GM12801 (cell line): ENCODE results near the gene DMWD.

Experiments
- TF ChIP-seq, protein P1 (sequence below): IDR thresholded peaks from one replicate; pipeline ENCODE4 v1.5.1; 2011; ENCODE audit warnings: control low read depth; ENCODE audit not compliant: insufficient read length; ENCODE audit errors: extremely low read depth

The DMWD gene

DNA sequence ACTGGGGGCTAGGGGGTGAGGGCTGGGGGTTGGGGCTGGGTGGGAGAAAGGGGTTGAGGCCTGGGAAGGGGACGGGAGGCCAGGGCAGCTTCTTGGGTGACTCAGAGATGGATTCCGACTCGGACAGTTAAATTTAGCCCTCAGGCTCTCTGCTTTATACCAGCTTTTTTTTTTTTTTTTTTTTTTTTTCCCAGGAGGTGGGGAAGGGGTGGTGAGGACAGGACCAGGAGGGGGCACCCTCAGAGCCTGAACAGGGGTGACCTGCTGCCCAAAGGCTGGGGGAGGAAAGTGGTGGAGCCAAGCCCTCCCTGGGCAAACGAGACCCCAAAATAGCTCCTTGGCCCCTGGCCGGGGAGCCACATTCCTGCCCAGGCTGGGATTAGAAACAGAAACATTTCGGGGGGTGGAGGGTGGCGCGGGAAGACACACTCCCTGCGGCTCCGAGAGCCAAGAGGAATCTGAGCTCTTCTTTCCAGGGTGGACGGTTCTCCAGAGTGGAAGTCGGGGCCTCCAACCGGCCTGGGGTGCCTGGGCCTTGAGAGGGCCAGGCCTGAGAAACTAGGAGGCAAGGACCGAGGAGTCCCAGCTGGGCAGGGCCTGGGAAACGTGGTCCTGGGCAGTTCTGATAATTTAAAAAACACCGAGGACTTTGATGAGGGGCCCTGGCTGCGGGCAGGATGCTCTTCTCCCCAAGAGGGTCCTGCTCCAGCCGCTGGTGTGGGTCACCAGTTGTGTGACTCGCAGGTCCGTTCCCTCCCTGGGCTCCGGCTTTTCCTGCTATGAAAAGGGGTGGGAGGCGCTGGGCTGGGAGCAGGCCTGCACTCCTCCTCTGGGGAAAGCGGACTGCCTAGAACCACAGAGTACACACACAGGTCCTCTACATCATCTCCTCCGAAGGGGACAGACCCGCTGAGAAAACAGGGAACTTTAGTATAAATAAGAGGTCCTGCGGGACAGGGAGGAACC is 9.5 kb downstream of the DMWD start:
- TF ChIP-seq, protein P1, sequence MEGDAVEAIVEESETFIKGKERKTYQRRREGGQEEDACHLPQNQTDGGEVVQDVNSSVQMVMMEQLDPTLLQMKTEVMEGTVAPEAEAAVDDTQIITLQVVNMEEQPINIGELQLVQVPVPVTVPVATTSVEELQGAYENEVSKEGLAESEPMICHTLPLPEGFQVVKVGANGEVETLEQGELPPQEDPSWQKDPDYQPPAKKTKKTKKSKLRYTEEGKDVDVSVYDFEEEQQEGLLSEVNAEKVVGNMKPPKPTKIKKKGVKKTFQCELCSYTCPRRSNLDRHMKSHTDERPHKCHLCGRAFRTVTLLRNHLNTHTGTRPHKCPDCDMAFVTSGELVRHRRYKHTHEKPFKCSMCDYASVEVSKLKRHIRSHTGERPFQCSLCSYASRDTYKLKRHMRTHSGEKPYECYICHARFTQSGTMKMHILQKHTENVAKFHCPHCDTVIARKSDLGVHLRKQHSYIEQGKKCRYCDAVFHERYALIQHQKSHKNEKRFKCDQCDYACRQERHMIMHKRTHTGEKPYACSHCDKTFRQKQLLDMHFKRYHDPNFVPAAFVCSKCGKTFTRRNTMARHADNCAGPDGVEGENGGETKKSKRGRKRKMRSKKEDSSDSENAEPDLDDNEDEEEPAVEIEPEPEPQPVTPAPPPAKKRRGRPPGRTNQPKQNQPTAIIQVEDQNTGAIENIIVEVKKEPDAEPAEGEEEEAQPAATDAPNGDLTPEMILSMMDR: no peak

DNA sequence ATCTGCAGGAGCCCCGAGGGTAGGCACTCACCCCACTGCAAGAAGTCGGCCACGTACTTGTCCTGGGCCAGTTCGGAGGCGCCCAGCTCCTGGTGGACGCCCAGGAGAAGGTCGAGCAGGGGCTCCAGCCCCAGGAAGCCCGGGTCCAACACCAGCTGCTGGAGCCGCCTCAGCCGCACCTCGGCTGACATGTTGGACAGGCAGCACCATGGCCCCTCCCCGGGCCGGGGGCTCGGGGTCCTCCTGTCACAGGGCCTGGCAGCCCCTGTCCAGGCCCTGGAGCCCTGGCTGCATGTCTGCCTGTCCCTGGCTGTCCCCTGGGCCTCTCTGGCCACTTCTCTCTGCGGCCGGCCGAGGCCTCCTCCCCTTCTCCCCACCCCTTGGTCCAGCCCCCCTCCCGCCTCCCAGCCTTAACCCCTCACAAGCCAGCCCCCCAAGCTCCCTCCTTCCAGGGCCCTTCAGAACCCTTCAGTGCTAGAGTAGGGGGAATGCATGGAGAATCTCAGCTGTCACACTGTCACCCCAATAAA is 10.4 kb downstream of the DMWD start, which contains the start of gene DMPK:
TSS of gene DMPK (minus strand) at position 329 of the 530 bp plus-strand sequence. CDS start at position 191, 138 bp downstream.
- TF ChIP-seq, protein P1: no peak

DNA sequence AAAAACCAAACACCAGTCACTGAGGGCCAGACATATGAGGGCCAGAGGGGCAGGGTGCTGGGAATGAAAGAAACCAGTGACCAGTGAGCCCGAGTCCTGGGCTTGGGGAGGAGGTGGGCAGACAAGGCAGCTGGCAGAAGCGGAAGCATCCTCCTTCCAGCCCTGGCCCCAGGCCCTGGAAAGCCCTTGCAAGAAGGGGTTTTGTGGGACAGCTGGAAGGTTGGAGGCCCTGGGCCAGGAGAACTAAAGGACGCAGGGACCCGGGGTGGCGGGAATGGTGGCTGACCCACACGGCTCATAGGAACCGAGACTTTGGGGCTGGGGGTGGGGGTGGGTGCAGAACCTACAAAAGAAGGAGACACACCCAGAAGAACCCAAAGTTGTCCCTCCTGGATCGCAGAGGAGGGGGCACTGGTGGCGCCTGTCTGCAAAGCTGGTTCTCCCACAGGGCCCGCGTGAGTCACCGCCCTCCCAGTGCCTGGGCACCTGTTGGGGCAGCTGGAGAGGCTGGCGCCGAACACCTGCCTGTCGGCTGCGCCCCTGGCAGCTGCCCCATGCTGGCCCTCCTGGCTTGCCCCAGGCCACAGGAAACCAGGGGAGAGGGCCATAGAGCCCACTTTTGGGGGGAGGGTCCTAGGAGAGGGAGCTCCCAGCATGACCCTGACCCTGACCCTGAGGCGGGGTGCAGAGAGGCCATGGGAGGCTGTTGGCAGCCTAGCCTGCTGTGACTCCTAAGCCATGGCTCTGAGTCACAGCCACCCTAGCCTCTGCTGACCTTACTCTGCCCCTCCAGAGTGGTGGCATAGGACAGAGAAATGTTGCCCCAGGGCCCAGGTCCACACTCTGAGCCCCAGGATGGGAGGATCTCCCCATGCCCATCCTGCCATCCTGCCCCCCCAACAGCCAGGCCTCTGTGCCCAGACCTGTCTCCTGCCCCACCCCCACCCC is 11.2 kb downstream of the DMWD start:
- TF ChIP-seq, protein P1: no peak

DNA sequence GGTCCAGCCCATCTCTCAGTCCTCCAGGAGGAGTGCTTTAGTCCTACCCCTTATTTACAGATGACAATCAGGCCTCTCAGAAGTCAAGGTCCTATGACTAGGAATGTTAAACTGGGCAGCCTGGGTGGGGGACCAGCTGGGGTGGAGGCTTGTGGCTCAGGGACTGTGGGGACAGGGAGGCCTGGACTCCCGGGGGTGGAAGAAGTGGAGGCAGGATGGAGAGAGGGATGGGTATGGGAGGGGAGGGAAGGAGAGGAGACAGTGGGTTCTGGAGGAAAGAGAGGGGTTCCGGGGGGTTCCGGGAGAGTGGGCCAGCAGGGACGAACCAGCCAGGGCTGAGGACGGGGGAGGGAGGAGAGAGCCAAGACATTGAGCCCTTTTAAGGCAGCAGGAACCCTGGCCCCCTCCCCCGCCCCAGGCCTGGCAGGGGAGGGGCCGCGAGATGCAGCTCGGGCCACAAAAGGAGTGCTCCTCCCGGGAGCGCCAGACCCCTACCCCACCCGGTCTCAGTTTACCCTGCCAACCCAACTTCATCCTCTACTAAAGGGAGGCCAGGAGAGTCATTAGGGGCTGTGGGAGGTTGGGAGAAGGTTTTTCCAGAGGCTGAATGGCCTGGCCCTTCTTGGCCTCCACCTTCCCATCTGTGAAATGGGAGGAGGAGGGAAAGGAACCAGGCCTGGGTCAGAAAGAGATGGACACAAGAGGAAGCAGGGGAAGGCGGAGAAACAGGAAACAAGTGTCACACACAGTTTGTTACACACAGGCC is 12.0 kb downstream of the DMWD start:
- TF ChIP-seq, protein P1: no peak

DNA sequence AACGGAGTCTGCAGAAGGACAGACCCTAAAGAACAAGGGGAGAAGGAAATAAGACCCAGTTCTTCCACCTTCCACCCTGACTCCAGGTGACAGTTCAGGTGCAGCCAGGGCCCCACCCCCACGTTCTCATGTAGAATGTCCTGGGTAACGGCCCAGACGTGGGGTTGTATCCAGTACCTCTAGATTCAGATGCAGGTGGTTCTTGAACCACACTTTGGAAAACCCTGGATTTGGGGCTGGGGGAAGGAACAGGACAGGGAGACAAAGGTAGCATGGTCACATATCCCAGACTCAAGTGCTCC is 12.5 kb downstream of the DMWD start:
- TF ChIP-seq, protein P1: no peak

DNA sequence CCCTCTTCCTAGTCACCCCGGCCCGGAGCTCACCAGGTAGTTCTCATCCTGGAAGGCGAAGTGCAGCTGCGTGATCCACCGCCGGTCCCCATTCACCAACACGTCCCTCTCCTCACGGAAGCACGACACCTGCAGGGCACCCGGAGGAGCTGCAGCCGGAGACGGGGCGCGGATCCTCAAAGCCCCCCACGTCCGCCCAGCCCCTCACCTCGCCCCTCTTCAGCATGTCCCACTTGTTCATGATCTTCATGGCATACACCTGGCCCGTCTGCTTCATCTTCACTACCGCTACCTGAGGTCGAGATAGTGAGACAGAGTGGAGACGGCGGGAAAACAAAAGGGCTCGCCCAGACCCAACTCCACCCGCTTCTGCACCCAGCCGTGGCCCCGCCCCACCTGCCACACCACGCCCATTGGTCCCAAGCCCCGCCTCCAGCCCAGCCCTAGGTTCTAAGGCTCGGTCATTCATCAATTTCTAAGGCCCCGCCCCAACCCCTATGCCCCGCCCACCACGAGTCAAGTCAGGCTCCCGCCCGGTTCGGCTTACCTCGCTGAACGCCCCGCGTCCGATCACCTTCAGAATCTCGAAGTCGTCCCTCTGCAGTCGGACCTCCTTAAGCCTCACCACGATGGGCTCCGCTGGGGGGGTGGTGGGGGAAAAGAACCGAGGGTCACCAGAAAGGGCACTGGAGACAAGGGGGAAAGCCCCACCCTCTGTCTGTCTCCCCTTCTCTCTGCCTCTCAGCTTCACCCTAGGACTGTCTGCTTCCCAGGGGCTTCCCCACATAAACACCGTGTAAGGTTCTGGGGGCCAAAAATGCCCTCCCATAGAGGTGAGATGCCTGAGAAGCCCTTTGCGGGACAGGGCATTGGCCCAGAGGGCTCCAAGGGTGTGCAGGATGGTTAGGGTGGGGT is 13.2 kb downstream of the DMWD start:
- TF ChIP-seq, protein P1: no peak
